ENCODE results near the gene RHOU.

The RHOU gene

GRCh38 chr1:228794173-228794572, 58.9 kb downstream of the RHOU start:
- no peak for TF ChIP-seq CTCF (IDR thresholded peaks at IDR 0.05; ENCODE audit: borderline replicate concordance, insufficient read depth, low read depth, low read length)

GRCh38 chr1:228794810-228795209, 59.5 kb downstream of the RHOU start:
- no peak for TF ChIP-seq CTCF (IDR thresholded peaks at IDR 0.05; ENCODE audit: borderline replicate concordance, insufficient read depth, low read depth, low read length)
- H3K4me3 ChIP-seq (ENCODE audit: low read depth, low read length), result no peak overlapping the region

More at GRCh38 chr1:228794173-228794572, 58.9 kb downstream of the RHOU start:
- no peak overlapping the region for H3K4me3 ChIP-seq (ENCODE audit: low read depth, low read length)

- no peak for TF ChIP-seq CTCF (IDR thresholded peaks at IDR 0.05; ENCODE audit: borderline replicate concordance, insufficient read depth, low read depth, low read length)
- no peak overlapping the region for H3K4me3 ChIP-seq (ENCODE audit: low read depth, low read length)
These were observed 60.3 kb downstream of the RHOU start for GRCh38 chr1:228795596-228795995.
